Activated CD4-positive, alpha-beta T cell treated with anti-CD3 and anti-CD28 coated beads, Interleukin-2, amount 10 ng/mL, durations not matched to agents 7 days and 5 days (primary cell): ENCODE results near the gene IFT27. TPM values are rescaled to one million over a fixed set of nuclear protein-coding genes. Genes with fewer than 3 reads are reported as not detected.

Source experiments
- CTCF ChIA-PET: fragments of 350-600 bp; sonication (Branson Sonifier 250); formaldehyde crosslinking; loops from one replicate; lab custom pipeline; 2021; ENCODE audit warnings: antibody characterized with exemption; lab: Charles Lee
- POLR2A ChIA-PET: fragments of 350-600 bp; sonication (Branson Sonifier 250); formaldehyde crosslinking; loops from one replicate; lab custom pipeline; 2021; ENCODE audit warnings: antibody characterized with exemption; lab: Charles Lee
- DNase-seq: peaks from one replicate; pipeline ENCODE4 v3.0.0-alpha.2; 2020
- H3K27ac Mint-ChIP-seq: one replicate; pipeline ENCODE4 v1.8.0; 2021; ENCODE audit warnings: mild to moderate bottlenecking, moderate library complexity, mixed read lengths
- H3K27me3 Mint-ChIP-seq: one replicate; pipeline ENCODE4 v1.8.0; 2021; ENCODE audit warnings: mixed read lengths
- H3K36me3 Mint-ChIP-seq: one replicate; pipeline ENCODE4 v1.8.0; 2021; ENCODE audit warnings: low read depth, mixed read lengths
- H3K4me1 Mint-ChIP-seq: one replicate; pipeline ENCODE4 v1.8.0; 2021; ENCODE audit warnings: mixed read lengths
- H3K4me3 Mint-ChIP-seq: one replicate; pipeline ENCODE4 v1.8.0; 2021; ENCODE audit warnings: mild to moderate bottlenecking, moderate library complexity, mixed read lengths
- H3K9me3 Mint-ChIP-seq: one replicate; pipeline ENCODE4 v1.8.0; 2021; ENCODE audit warnings: mixed read lengths
- total RNA-seq, 2 experiments: library from RNA; stranded (reverse); gene quantifications; one replicate each; pipeline ENCODE4 v1.2.3, GENCODE V29; 2021

Gene IFT27
- total RNA-seq, 2 experiments from 2014 or later = 20.7 to 29.0 TPM

GRCh38 chr22:36787204-36787988 is 11.5 kb upstream of the IFT27 start:
- Mint-ChIP-seq H3K4me3 (no peak overlapping the region), H3K27me3 (peaks cover 2% of the 10 kb centered on the region), H3K36me3 (no peaks in the 10 kb centered on the region), H3K27ac (no peak overlapping the region), H3K4me1 (peaks cover 17% of the 10 kb centered on the region), H3K9me3 (no peaks in the 10 kb centered on the region)
- ChIA-PET CTCF (interaction anchor here (0.5 to 4.2 kb wide), 8 partner anchors 39 to 412 kb away, joined by 3 to 17 read pairs (median 4); no protein-coding TSS in a partner anchor), POLR2A (no interaction called here)
- DNase-seq = no peak

GRCh38 chr22:36783743-36784142 is 7.8 kb upstream of the IFT27 start:
- no peak overlapping the region for H3K27ac Mint-ChIP-seq
- peaks cover 2% of the 10 kb centered on the region for H3K27me3 Mint-ChIP-seq
- CTCF ChIA-PET = interaction anchor here (1.1 to 2.9 kb wide), 2 partner anchors 74 to 78 kb away, joined by 3 to 25 read pairs; partner anchors contain the start of gene NCF4
- DNase-seq = no peak
- H3K4me1 Mint-ChIP-seq = peaks cover 10% of the 10 kb centered on the region
- H3K36me3 Mint-ChIP-seq = no peaks in the 10 kb centered on the region
- POLR2A ChIA-PET = interaction anchor here (0.6 kb wide), 1 partner anchor 232 kb away, joined by 3 read pairs; no protein-coding TSS in a partner anchor
- no peaks in the 10 kb centered on the region for H3K9me3 Mint-ChIP-seq
- H3K4me3 Mint-ChIP-seq = no peak overlapping the region

DNA sequence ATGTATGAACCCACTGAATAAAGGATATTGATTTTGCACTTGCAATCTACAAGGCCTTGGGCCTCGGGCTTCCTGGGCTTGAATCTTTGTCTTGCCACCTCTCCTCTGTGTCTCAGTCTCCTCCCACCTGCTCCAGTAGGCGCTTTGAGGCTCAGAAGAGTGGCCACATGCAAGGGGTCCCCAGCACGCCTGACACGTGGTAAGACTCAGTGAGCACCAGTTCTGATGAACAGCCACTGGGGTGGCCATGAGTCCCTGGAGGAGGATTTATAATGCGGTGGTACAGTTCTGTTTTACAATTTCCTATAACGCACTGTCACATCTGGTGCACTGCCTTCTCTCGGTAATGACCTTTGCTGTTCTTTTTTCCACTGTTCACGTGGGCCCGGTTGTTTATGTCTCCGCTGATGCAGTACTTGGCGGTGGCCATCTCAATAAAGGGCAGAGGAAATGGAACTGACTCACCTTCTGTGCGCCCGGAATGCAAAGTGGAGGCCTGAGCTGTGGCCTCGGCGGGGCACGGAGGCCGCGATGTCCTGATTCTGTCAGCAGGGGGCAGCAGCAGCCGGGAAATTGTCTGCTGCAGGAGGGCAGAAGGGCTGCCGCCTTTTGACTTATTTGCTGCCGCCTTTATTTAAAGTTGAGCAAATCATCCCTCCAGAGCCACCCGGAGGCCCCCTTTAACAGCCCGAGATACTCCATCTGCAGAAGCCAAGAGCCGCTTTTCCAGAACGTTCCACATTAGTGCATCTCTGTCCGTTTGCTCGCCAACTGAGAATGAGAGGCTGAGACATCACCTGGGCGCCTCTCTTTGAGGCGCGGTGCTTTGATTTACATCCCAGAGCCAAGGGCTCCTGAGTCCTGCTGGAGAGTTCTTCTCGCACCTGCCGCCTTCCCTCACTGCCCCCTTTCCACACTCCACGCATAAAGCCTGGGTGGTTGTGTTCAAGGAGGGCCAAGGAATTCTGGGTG is 6.0 kb upstream of the IFT27 start:
- peaks cover 2% of the 10 kb centered on the region for H3K27me3 Mint-ChIP-seq
- H3K4me3 Mint-ChIP-seq = no peak overlapping the region
- H3K27ac Mint-ChIP-seq = peak overlapping the region; percentile 28
- peaks cover 17% of the 10 kb centered on the region for H3K4me1 Mint-ChIP-seq
- H3K9me3 Mint-ChIP-seq = no peaks in the 10 kb centered on the region
- H3K36me3 Mint-ChIP-seq = no peaks in the 10 kb centered on the region
- CTCF ChIA-PET = interaction anchor here (0.6 to 2.9 kb wide), 22 partner anchors 8 to 501 kb away, joined by 3 to 25 read pairs (median 4); partner anchors contain the start of genes KCTD17 and NCF4
- POLR2A ChIA-PET = no interaction called here
- peak; percentile 87 for DNase-seq

DNA sequence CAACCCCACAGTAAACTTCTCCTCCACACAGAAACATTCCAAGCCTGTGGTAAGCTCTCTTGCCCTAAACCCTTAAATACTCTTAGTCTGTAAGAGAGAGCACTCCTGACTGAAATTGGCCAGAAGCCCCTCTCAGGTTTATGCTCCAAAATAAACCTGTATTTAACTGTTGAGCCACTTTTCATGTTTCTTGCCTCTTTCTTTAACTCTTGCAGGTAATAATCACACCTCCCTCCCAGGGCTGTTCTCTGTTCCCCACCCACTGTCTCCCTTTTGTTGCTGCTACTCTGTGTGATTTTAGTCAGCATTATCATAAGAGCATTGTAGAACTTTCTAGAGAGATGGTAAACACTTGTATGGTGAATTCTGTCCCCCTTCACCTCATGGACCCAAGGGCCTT is 2.1 kb upstream of the IFT27 start:
- Mint-ChIP-seq H3K27ac (no peak overlapping the region), H3K4me1 (peaks cover 36% of the 10 kb centered on the region), H3K27me3 (no peaks in the 10 kb centered on the region), H3K4me3 (no peak overlapping the region), H3K36me3 (no peaks in the 10 kb centered on the region), H3K9me3 (no peaks in the 10 kb centered on the region)
- POLR2A ChIA-PET = interaction anchor here (0.6 kb wide), 1 partner anchor 262 kb away, joined by 4 read pairs; no protein-coding TSS in a partner anchor
- CTCF ChIA-PET = interaction anchor here (3.3 kb wide), 1 partner anchor 200 kb away, joined by 14 read pairs; no protein-coding TSS in a partner anchor
- no peak for DNase-seq

DNA sequence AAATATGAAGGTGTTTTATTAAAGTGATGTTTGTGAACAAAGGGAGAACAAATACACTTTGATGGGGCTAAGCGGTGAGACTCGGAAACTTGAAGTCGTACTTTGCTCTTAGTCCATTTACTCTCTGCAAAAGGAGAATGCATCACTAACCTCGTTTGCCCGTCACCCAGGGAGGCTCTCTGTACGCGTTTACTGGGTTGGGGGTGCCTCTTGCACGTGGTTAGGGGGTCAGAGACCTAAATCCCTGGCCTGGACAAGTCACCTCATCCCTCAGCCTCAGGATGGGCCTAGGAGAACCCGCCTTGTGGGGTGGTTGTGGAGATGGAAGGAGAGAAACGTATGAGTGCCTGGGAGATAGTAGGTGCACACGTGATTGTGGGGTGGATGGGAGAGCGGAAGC is 803 bp upstream of the IFT27 start:
- Mint-ChIP-seq H3K27me3 (no peaks in the 10 kb centered on the region), H3K9me3 (no peaks in the 10 kb centered on the region), H3K36me3 (no peaks in the 10 kb centered on the region), H3K4me1 (peaks cover 28% of the 10 kb centered on the region), H3K4me3 (peak overlapping the region; percentile 88), H3K27ac (peak overlapping the region; percentile 95)
- POLR2A ChIA-PET = interaction anchor here (1.0 to 1.1 kb wide), 2 partner anchors 84 to 200 kb away, joined by 3 to 6 read pairs; partner anchors contain the start of gene NCF4
- DNase-seq = peak; percentile 11
- CTCF ChIA-PET = interaction anchor here (1.0 to 2.8 kb wide), 5 partner anchors 11 to 230 kb away, joined by 3 to 12 read pairs (median 9); no protein-coding TSS in a partner anchor

DNA sequence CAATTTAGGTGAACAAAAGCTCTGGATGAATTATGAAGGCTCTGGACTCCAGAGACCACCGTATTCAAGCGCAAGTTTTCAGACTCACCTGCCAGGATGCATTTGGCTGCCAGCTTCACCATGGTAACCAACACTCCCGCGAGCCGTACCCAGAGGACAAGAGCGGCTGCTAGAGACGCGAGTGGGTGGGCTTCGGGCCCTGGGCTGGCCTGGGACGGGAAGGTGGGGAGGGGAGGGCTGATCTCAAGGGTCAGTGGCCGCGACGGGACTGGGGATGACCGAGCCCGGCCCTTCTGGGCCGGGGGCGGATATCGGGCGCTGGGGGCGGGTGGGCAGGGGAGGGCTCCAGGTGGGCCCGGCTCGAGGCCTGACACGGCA is 344 bp downstream of the IFT27 start:
- peak; percentile 60 for DNase-seq
- Mint-ChIP-seq H3K4me3 (peak overlapping the region; percentile 88), H3K27ac (peak overlapping the region; percentile 95), H3K4me1 (peaks cover 26% of the 10 kb centered on the region), H3K36me3 (no peaks in the 10 kb centered on the region), H3K27me3 (no peaks in the 10 kb centered on the region), H3K9me3 (no peaks in the 10 kb centered on the region)
- POLR2A ChIA-PET = interaction anchor here (0.6 to 1.1 kb wide), 3 partner anchors 86 to 709 kb away, joined by 3 to 6 read pairs (median 3); partner anchors contain the start of gene NCF4
- CTCF ChIA-PET = interaction anchor here (0.8 to 2.8 kb wide), 11 partner anchors 9 to 463 kb away, joined by 3 to 12 read pairs (median 5); no protein-coding TSS in a partner anchor

GRCh38 chr22:36773935-36774334 is 2.0 kb downstream of the IFT27 start:
- Mint-ChIP-seq H3K27me3 (no peaks in the 10 kb centered on the region), H3K4me1 (peaks cover 26% of the 10 kb centered on the region), H3K36me3 (no peaks in the 10 kb centered on the region), H3K4me3 (no peak overlapping the region), H3K27ac (no peak overlapping the region), H3K9me3 (no peaks in the 10 kb centered on the region)
- DNase-seq = peak; percentile 30
- CTCF ChIA-PET = interaction anchor here (0.6 to 1.5 kb wide), 5 partner anchors 8 to 244 kb away, joined by 3 to 8 read pairs (median 3); no protein-coding TSS in a partner anchor
- POLR2A ChIA-PET = no interaction called here

- POLR2A ChIA-PET = no interaction called here
- H3K4me3 Mint-ChIP-seq = no peak overlapping the region
- CTCF ChIA-PET = no interaction called here
- no peak overlapping the region for H3K27ac Mint-ChIP-seq
- H3K27me3 Mint-ChIP-seq = no peaks in the 10 kb centered on the region
- H3K36me3 Mint-ChIP-seq = no peaks in the 10 kb centered on the region
- H3K9me3 Mint-ChIP-seq = no peaks in the 10 kb centered on the region
- H3K4me1 Mint-ChIP-seq = peaks cover 24% of the 10 kb centered on the region
- DNase-seq = no peak
These were observed 3.5 kb downstream of the IFT27 start for GRCh38 chr22:36772451-36772850.

GRCh38 chr22:36771356-36772063 is 4.4 kb downstream of the IFT27 start:
- CTCF ChIA-PET = no interaction called here

DNA sequence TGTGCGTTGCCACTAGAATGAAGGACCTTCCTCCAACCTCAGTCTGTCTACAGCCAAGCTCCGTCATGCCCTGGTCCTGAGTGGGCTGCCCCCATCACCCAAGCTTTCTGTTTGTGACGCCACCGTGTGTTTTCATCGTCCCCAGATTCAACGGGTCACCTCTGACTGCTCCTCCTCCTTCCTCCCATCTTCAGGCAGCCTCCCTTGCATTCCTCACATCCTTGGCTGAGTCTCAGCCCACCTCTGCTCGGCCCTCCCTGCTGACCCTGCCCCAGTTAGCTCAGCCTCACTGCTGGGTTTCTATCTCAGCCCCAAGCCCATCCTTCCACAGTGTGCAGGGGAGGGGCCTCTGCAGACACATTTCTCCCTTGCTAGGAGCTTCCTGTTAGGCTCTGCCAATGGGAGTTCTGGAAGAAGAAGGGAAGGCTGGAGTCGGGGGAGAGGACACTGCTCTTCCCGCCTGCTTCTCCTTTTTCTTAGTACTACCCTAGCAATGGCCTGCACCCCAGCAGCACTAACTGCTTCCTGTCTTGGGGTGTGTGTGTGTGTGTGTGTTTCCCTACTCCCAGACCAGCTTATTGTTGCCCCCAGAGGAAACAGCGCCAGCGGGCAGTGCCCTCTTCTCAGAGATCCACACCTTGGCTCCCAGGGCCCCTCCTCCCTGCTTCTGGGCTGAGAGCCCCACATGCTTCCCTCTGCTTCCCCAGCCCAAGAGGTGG is 5.2 kb downstream of the IFT27 start:
- Mint-ChIP-seq H3K27me3 (no peaks in the 10 kb centered on the region), H3K27ac (peak overlapping the region; percentile 77), H3K9me3 (no peaks in the 10 kb centered on the region), H3K4me1 (peaks cover 13% of the 10 kb centered on the region), H3K36me3 (no peaks in the 10 kb centered on the region), H3K4me3 (no peak overlapping the region)
- DNase-seq = no peak
- ChIA-PET POLR2A (no interaction called here), CTCF (no interaction called here)

More at GRCh38 chr22:36771356-36772063, 4.4 kb downstream of the IFT27 start:
- H3K4me3 Mint-ChIP-seq = no peak overlapping the region
- H3K27ac Mint-ChIP-seq = no peak overlapping the region
- DNase-seq = no peak
- H3K36me3 Mint-ChIP-seq = no peaks in the 10 kb centered on the region
- POLR2A ChIA-PET = no interaction called here
- H3K9me3 Mint-ChIP-seq = no peaks in the 10 kb centered on the region
- peaks cover 15% of the 10 kb centered on the region for H3K4me1 Mint-ChIP-seq
- H3K27me3 Mint-ChIP-seq = no peaks in the 10 kb centered on the region
